A673 (cell line): ENCODE data around the gene ISLR. TPM values are rescaled to one million over a fixed set of nuclear protein-coding genes. Genes with fewer than 3 reads are reported as not detected.

Experiments used
- BruUV-seq: library from RNA; stranded (reverse); fragments of 400-500 nt; replicated peaks from 2 replicates; lab custom pipeline; 2021; lab: Mats Ljungman, UMichigan
- CTCF ChIA-PET: fragments of 300-600 bp; sonication (Branson Sonifier 250); formaldehyde crosslinking; loops from one replicate; lab custom pipeline; 2022; ENCODE audit warnings: antibody characterized with exemption; lab: Charles Lee
- POLR2A ChIA-PET: fragments of 300-600 bp; sonication (Branson Sonifier 250); formaldehyde crosslinking; loops from one replicate; lab custom pipeline; 2022; ENCODE audit warnings: antibody characterized with exemption; ENCODE audit not compliant: low non-redundant PET; lab: Charles Lee
- DNase-seq: peaks from one replicate; pipeline ENCODE4 v3.0.0-alpha.2; 2015; ENCODE audit warnings: low spot score
- H3K27ac ChIP-seq: fragments of 200-600 bp; sonication (generic); 2 replicates; pipeline ENCODE4 v1.5.1; 2016; ENCODE audit warnings: mixed run types, low read depth, mild to moderate bottlenecking, mixed read lengths, antibody characterized with exemption, low read length; ENCODE audit not compliant: poor library complexity, severe bottlenecking
- H3K27me3 ChIP-seq: fragments of 200-600 bp; sonication (generic); replicated peaks from 2 replicates; pipeline ENCODE4 v1.6.1; 2017; ENCODE audit warnings: mixed run types, low read depth, mild to moderate bottlenecking, mixed read lengths, antibody characterized with exemption, low read length; ENCODE audit not compliant: insufficient read depth, poor library complexity
- H3K36me3 ChIP-seq: fragments of 200-600 bp; sonication (generic); 2 replicates; pipeline ENCODE4 v1.6.1; 2016; ENCODE audit warnings: mixed run types, mild to moderate bottlenecking, mixed read lengths, antibody characterized with exemption, low read length; ENCODE audit not compliant: insufficient read depth, poor library complexity, severe bottlenecking
- H3K4me1 ChIP-seq: fragments of 200-600 bp; sonication (generic); 2 replicates; pipeline ENCODE4 v1.6.1; 2017; ENCODE audit warnings: mixed run types, mild to moderate bottlenecking, mixed read lengths, antibody characterized with exemption, low read length; ENCODE audit not compliant: insufficient read depth, poor library complexity, severe bottlenecking
- H3K4me3 ChIP-seq: fragments of 200-600 bp; sonication (generic); 2 replicates; pipeline ENCODE4 v1.5.1; 2016; ENCODE audit warnings: low read depth, mixed run types, mild to moderate bottlenecking, mixed read lengths, low read length; ENCODE audit not compliant: poor library complexity, severe bottlenecking
- H3K9me3 ChIP-seq: fragments of 200-600 bp; sonication (generic); 2 replicates; pipeline ENCODE4 v1.6.1; 2016; ENCODE audit warnings: mixed run types, low read depth, mild to moderate bottlenecking, mixed read lengths, antibody characterized with exemption, low read length; ENCODE audit not compliant: poor library complexity, severe bottlenecking
- CTCF ChIP-seq: fragments of 300-800, 200-600 bp; sonication (generic); conservative IDR thresholded peaks from 2 replicates; pipeline ENCODE4 v1.5.1; 2017; ENCODE audit warnings: low read depth, mild to moderate bottlenecking, antibody characterized with exemption, low read length, moderate library complexity, mixed read lengths
- EZH2 ChIP-seq: fragments of 200-600 bp; sonication (generic); IDR thresholded peaks from 2 replicates; pipeline ENCODE4 v1.6.1; 2017; ENCODE audit warnings: borderline replicate concordance, low read depth, mild to moderate bottlenecking, mixed read lengths, antibody characterized with exemption, low read length; ENCODE audit not compliant: poor library complexity, severe bottlenecking
- intact Hi-C: fragments of 100-400 bp; cut with micrococcal nuclease; formaldehyde crosslinking; loops from one replicate; pipeline ENCODE4 v1.10.0; 2022; ENCODE audit not compliant: unreplicated experiment
- total RNA-seq: library from RNA; stranded (reverse); gene quantifications from 2 replicates; pipeline ENCODE4 v1.2.3, GENCODE V29; 2021

The ISLR gene
- total RNA-seq, 1 experiment from 2014 or later: 0.41 TPM

GRCh38 chr15:74193905-74194304 lies 20.4 kb downstream of the ISLR start:
- intact Hi-C loops: no loop called here
- no peak overlapping the region for H3K4me3 ChIP-seq
- H3K27ac ChIP-seq: peak overlapping the region; percentile 24
- H3K27me3 ChIP-seq: no peaks in the 10 kb centered on the region
- peaks cover 21% of the 10 kb centered on the region for H3K4me1 ChIP-seq
- no peaks in the 10 kb centered on the region for H3K36me3 ChIP-seq
- DNase-seq: no peak
- H3K9me3 ChIP-seq: no peaks in the 10 kb centered on the region
- BruUV-seq: no TSS peak
- CTCF ChIA-PET: no interaction called here
- POLR2A ChIA-PET: no interaction called here
- TF ChIP-seq EZH2: no peak
- TF ChIP-seq CTCF: no peak

- no peaks in the 10 kb centered on the region for H3K27me3 ChIP-seq
- no peak for DNase-seq
- intact Hi-C loops: no loop called here
- no peaks in the 10 kb centered on the region for H3K9me3 ChIP-seq
- H3K4me1 ChIP-seq: peaks cover 21% of the 10 kb centered on the region
- POLR2A ChIA-PET: no interaction called here
- H3K4me3 ChIP-seq: no peak overlapping the region
- TF ChIP-seq EZH2 (no peak), CTCF (no peak)
- CTCF ChIA-PET: no interaction called here
- H3K36me3 ChIP-seq: no peaks in the 10 kb centered on the region
- H3K27ac ChIP-seq: no peak overlapping the region
- BruUV-seq: no TSS peak
Measured at GRCh38 chr15:74194572-74195559, 21.4 kb downstream of the ISLR start.

DNA sequence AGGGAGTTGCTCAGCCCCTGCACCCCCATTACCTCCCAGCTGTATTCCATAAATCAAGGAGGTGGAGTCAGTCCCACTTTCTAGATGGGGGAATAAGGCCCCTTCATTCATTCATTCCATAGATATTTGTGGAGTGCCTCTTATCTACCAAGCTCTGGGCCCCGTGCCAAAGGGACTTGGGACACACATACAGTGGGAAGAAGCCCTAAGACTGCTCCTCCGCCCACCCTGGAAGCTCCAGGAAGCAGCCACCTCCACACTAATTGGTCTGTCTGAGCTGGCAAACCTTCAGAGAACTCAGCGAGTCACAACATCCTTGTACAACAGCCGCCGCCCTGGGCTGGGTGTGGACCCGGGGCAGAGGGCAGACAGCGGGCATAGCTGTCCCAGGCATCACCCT lies 22.7 kb downstream of the ISLR start:
- no peak for TF ChIP-seq CTCF
- no peak for TF ChIP-seq EZH2
- H3K27me3 ChIP-seq: no peaks in the 10 kb centered on the region
- H3K36me3 ChIP-seq: no peaks in the 10 kb centered on the region
- ChIA-PET POLR2A (no interaction called here), CTCF (interaction anchor here (1.0 kb wide), 1 partner anchor 73 kb away, joined by 3 read pairs; no protein-coding TSS in a partner anchor)
- intact Hi-C loops: no loop called here
- no peak overlapping the region for H3K27ac ChIP-seq
- H3K4me3 ChIP-seq: no peak overlapping the region
- peak; percentile 90 for DNase-seq
- H3K9me3 ChIP-seq: no peaks in the 10 kb centered on the region
- BruUV-seq: no TSS peak
- peaks cover 31% of the 10 kb centered on the region for H3K4me1 ChIP-seq
